AG20443 (cell line): ENCODE results near the gene KLHL13.
"Not testable (repeated sequence)": the region's sequence is repeated elsewhere in the genome, so short reads cannot be mapped to it uniquely, and the experiment has no call there.

ENCODE experiments used
- DNase-seq: peaks from one replicate; pipeline ENCODE4 v3.0.0; 2012; ENCODE audit warnings: low spot score, mixed read lengths

KLHL13 gene, protein sequence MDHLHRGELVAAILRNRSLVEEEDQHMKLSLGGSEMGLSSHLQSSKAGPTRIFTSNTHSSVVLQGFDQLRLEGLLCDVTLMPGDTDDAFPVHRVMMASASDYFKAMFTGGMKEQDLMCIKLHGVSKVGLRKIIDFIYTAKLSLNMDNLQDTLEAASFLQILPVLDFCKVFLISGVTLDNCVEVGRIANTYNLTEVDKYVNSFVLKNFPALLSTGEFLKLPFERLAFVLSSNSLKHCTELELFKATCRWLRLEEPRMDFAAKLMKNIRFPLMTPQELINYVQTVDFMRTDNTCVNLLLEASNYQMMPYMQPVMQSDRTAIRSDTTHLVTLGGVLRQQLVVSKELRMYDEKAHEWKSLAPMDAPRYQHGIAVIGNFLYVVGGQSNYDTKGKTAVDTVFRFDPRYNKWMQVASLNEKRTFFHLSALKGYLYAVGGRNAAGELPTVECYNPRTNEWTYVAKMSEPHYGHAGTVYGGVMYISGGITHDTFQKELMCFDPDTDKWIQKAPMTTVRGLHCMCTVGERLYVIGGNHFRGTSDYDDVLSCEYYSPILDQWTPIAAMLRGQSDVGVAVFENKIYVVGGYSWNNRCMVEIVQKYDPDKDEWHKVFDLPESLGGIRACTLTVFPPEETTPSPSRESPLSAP

GRCh38 chrX:118116713-118117550 lies at the start of gene KLHL13:
Gene KLHL13 (minus strand): TSS chrX:118116810. CDS start chrX:118028473, 88,337 bp downstream.
- DNase-seq: peak; percentile 81

- DNase-seq: peak; percentile 6
Observed at GRCh38 chrX:118164138-118164537, 47.5 kb upstream of the KLHL13 start.

- DNase-seq: no peak
Observed at GRCh38 chrX:118156953-118157608, 40.5 kb upstream of the KLHL13 start.

- DNase-seq: no peak
Observed at GRCh38 chrX:118156254-118156952, 39.8 kb upstream of the KLHL13 start.

- no peak for DNase-seq
Observed at GRCh38 chrX:118153270-118153669, 36.7 kb upstream of the KLHL13 start.

DNA sequence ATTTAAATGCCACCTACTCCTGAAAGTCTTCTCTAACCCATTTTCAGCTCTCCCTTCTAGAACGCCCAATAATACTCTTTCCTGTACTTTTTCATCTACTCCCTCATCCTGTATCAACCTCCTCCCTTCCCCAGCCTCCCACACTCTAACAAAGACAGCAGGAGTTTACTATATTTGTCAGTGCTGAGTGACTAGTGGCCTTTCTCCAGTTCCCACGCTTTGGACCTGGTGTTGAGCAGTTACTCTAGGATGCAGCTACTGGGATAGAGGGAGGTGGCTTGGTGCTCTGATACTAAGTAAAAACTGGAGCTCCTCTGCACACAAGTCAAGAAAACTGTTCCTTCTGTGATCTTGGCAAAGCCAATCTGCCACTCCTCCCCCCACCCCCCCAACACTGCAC lies 36.1 kb upstream of the KLHL13 start:
- no peak for DNase-seq

GRCh38 chrX:118148737-118149136 lies 32.1 kb upstream of the KLHL13 start:
- no peak for DNase-seq

- not testable (repeated sequence) for DNase-seq
Observed at GRCh38 chrX:118147771-118148170, 31.2 kb upstream of the KLHL13 start.

- DNase-seq: no peak
Observed at GRCh38 chrX:118143578-118143977, 27.0 kb upstream of the KLHL13 start.

DNA sequence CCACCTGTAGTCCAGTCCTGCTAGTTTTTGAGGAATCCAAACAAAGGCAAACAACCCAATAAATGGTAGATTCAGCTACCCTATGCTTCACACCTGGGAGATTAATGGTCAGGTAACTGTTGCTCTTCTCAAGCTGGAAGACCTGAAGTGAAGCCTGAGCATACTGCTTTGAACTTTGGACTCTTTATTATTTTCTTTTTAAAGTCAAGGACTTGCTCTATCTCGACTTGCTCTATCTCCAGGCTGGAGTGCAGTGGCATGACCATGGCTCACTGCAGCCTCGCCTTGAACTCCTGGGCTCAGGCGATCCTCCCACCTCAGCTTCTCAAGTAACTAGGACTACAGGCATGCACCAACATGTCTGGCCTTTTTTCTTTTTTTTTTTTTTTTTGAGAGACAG lies 14.7 kb upstream of the KLHL13 start:
- DNase-seq: no peak

DNA sequence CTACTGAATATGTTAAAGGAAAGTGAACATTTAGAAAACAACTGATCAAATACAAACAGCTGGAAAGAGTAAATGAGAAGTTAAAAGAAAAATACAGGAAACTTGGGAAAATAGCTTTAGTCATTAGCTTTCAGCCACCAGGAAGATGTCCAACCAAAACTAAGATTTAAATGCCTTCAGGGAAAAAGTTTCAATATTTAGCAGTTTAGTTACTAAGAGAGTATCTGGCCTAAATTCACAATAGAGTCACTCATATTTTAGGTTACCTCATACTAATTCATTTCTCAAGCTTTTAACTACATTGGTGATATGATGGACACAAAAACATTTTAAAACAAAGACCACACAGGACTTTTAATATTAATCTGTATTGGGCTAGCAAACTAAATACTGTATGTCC lies 13.1 kb upstream of the KLHL13 start:
- DNase-seq: no peak

DNA sequence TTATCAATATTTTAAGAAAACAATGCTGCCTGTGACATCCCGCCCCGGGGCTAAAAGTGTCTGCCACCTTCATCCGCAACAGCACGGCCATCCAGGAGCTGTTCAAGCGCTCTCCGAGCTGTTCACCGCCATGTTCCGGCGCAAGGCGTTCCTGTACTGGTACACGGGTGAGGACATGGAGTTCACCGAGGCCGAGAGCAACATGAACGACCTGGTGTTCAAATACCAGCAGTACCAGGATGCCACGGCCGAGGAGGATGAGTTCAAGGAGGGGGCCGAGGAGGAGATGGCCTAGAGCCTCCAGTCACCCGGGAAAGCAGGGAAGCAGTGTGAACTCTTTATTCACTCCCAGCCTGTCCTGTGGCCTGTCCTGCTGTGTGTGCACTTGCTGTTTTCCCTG lies 12.1 kb upstream of the KLHL13 start:
- DNase-seq: no peak

GRCh38 chrX:118126286-118126685 lies 9.7 kb upstream of the KLHL13 start:
- no peak for DNase-seq

- DNase-seq: not testable (repeated sequence)
Observed at GRCh38 chrX:118124243-118124642, 7.6 kb upstream of the KLHL13 start.

DNA sequence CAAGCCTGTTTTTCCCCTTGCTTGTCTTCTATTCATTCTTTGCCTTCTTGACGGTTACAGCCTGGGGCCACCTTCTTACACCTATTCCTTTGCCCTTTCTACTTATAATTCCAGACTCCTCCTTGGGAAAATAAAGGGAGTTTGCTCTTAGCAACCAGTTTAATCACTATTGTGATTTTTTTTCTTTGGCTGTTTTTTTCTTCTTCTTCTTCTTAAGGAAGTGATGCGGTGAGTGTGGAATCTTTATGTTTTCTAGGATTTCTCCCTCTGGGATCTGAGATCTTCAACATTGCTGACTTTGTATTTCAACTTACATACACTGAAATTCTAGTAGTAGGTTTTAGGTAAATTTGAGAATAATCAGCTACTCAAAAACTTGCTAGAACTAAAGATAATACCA lies 1.1 kb upstream of the KLHL13 start:
- no peak for DNase-seq

DNA sequence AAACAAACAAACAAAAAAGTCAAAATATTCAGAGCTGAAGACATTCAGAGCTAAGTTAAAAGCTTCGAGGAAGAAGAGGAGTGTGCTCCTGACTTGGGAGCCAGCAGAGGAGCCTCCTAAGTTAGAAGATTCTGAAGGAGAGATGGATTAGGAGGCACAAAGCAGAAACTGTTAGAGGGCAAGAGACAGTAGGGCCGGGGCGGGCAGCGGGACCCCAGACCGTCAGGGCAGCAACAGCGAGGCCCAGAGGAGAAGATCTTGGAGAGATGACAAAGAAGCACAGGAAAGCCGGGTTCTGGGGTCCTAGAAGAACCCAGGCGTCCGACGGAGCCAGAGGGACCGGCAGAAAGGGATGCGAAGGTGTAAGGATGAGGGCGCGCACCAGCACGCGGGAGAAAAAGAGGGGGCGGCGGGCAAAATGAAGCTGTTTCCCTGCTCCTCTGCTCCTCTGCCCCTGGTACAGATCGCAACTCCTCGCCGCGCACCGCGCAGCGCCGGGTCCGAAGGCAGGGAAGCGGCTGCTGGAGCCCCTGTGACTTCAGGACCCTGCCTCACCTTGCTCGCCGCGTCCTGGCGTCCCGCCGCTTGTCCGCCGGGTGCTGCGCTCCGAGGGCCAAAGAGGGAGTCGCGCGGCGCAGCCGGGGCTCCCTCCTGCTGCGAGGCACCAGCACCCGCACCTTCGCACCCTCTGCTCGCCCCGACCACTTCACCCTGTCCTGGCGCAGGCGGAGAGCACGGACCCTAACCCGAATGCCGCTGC lies 477 bp downstream of the KLHL13 start:
- no peak for DNase-seq

DNA sequence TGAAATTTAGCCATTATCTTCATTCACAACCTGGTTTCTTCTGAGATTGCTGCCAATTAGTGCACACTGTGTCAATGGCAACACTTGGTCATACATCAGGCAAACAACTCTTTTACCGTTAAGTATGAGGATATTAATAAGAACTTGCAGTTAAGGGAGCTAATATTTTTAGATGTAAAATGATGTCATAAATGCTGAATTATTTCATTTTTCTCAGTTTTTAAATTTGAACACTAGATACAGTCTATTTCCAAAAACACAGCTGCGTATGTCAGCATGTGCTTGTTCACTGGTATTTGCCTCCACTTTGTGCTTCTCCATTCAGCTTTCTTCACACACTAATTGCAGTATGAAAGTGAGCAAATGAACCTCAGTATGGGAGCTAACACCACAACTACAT lies 1.6 kb downstream of the KLHL13 start:
- DNase-seq: no peak

- no peak for DNase-seq
Observed at GRCh38 chrX:118109065-118109464, 7.5 kb downstream of the KLHL13 start.

DNA sequence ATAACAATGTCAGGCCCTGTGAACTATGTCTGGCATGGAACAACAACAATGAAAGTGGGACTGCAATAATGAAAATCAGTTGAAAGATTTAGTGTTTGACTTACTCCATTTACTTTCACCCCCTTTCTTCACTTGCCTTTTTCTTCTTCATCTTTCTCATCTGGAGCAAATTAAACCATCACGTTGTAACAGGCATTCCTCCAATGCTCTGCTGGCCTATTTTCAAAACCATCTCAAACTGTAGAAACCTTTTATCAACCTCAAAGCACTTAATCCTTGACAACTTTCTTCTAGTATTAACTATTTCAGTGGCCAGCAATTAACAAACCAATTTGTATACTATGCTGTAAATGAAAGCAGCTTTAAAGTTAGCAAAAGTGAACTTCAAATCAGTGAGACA lies 8.3 kb downstream of the KLHL13 start:
- DNase-seq: no peak

GRCh38 chrX:118100091-118100490 lies 16.5 kb downstream of the KLHL13 start:
- DNase-seq: no peak

GRCh38 chrX:118088084-118088483 lies 28.5 kb downstream of the KLHL13 start:
- no peak for DNase-seq
